Esophagus muscularis mucosa (tissue), 4 donors: ENCODE measurements around the gene VGLL4. TPM values are rescaled to one million over a fixed set of nuclear protein-coding genes. Genes with fewer than 3 reads are reported as not detected.

Experiments
- DNase-seq: peaks from one replicate; pipeline ENCODE4 v3.0.0-alpha.2; 2017; ENCODE audit errors: extremely low spot score
- H3K27ac ChIP-seq, 4 donors: fragments of 200-600 bp; sonication (generic); replicated peaks in 1 of 4; 1 replicate in 3 of 4; 2 replicates in 1 of 4; pipeline ENCODE4 v1.5.1; 2016 to 2019; ENCODE audit warnings: mild to moderate bottlenecking in 1 of 4
- H3K27me3 ChIP-seq, 4 donors: fragments of 200-600 bp; sonication (generic); one replicate each; pipeline versions ENCODE4 v1.5.1 to v1.6.0; 2016 to 2019
- H3K36me3 ChIP-seq, 4 donors: fragments of 200-600 bp; sonication (generic); one replicate each; pipeline ENCODE4 v1.5.1; 2016 to 2019
- H3K4me1 ChIP-seq, 4 donors: fragments of 200-600 bp; sonication (generic); one replicate each; pipeline ENCODE4 v1.5.1; 2016 to 2019
- H3K4me3 ChIP-seq, 4 donors: fragments of 200-600 bp; sonication (generic); 1 replicate in 2 of 4; 2 replicates in 2 of 4; pipeline ENCODE4 v1.5.1; 2016 to 2019; ENCODE audit warnings: mild to moderate bottlenecking in 4 of 4, moderate library complexity in 1 of 4
- H3K9me3 ChIP-seq, 4 donors: fragments of 200-600 bp; sonication (generic); 1 replicate in 3 of 4; 2 replicates in 1 of 4; pipeline ENCODE4 v1.5.1; 2016 to 2019
- CTCF ChIP-seq, 3 experiments: fragments of 200-600 bp in 2 of 3; fragments of 450-650 bp in 1 of 3; sonication (generic) in 2 of 3; IDR thresholded peaks; one replicate each; pipeline ENCODE4 v1.5.1; 2017 to 2019; ENCODE audit warnings: antibody characterized with exemption in 3 of 3, mild to moderate bottlenecking in 2 of 3, moderate library complexity in 1 of 3
- EP300 ChIP-seq: sonication (generic); formaldehyde crosslinking; IDR thresholded peaks from one replicate; pipeline ENCODE4 v1.6.1; 2017; ENCODE audit warnings: antibody characterized with exemption
- POLR2A ChIP-seq: fragments of 450-650 bp; IDR thresholded peaks from one replicate; pipeline ENCODE4 v1.6.1; 2017; ENCODE audit warnings: antibody characterized with exemption, moderate library complexity, mild to moderate bottlenecking, low read depth
- POLR2AphosphoS5 ChIP-seq, 2 donors: sonication (generic); formaldehyde crosslinking; IDR thresholded peaks; one replicate each; pipeline ENCODE4 v1.6.1; 2017; ENCODE audit warnings: antibody characterized with exemption in 2 of 2
- WGBS: methylation state at CpG from one replicate; pipeline ENCODE4 v1.1.5; 2018; 5-methylcytosine and 5-hydroxymethylcytosine counted together
- intact Hi-C: fragments of 100-400 bp; cut with DNase I; formaldehyde crosslinking; loops from one replicate; pipeline ENCODE4 v1.15.1; 2023
- total RNA-seq, 4 donors: library from RNA; depleted of rRNA; stranded (reverse); fragments of >200 nt; gene quantifications; one replicate each; pipeline versions ENCODE4 v1.1.0 to v1.2.1, GENCODE V29; 2016

VGLL4 gene
- total RNA-seq, 4 donors from 2014 or later, result 51.5 to 222 (median 80.7) TPM

GRCh38 chr3:11641316-11641682 is 2.4 kb downstream of the VGLL4 start:
- Histone ChIP-seq H3K4me1 (peaks cover 41 to 66% (median 59%) of the 10 kb centered on the region in 4 donors), H3K27me3 (no peaks in the 10 kb centered on the region), H3K4me3 (peak overlapping the region; percentile 57 to 72 (median 69)), H3K27ac (peak overlapping the region; percentile 89 to 93 (median 92)), H3K9me3 (no peaks in the 10 kb centered on the region), H3K36me3 (no peaks in the 10 kb centered on the region)
- DNase-seq, result no peak
- TF ChIP-seq POLR2A, result no peak
- intact Hi-C loops, result loop anchor here (5.0 to 10.0 kb wide), 2 partner anchors 54 to 166 kb away; no protein-coding TSS in a partner anchor
- 6% methylated on average over 2 of the region's 2 CpGs for WGBS

DNA sequence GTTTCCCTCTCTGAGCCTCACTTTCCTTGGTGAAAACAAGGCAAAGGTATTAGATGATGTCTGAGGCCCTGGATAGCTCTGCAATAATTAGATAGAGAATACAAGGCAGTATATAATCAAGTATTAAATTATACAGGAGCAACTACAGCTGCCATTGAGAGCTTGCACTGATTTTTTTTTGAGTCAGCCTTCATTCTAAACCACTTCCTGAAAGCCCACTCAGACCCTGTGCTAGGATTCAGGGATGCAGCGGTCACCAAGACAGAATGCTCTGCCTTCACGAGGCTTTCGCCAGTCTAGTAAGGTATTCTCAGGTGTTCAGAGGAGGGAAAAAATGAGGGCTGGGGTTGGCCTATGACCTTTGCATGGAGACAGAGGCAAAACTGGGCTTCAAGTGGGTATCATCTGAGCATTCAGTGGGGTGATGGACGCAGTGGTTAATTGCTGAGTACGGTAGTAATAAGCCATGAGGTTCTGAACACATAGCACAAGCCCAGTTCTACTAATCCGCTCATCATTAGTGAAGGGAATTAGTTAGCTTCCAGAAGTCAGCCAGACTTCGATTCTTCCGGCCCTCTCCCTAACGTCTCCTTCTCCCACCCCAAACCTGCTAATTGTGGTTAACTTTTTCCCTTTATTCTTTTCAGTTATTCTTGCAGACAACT is 3.6 kb downstream of the VGLL4 start:
- Histone ChIP-seq H3K27ac (peak overlapping the region; percentile 89 to 93 (median 92)), H3K27me3 (no peaks in the 10 kb centered on the region), H3K4me3 (peak overlapping the region; percentile 57 to 72 (median 69)), H3K9me3 (no peaks in the 10 kb centered on the region), H3K4me1 (peaks cover 52 to 77% (median 71%) of the 10 kb centered on the region in 4 donors), H3K36me3 (no peaks in the 10 kb centered on the region)
- intact Hi-C loops, result loop anchor here (5.0 to 10.0 kb wide), 2 partner anchors 53 to 165 kb away; no protein-coding TSS in a partner anchor
- WGBS, result 83% methylated on average over 9 of the region's 9 CpGs
- peak; percentile 47 for DNase-seq
- no peak for TF ChIP-seq EP300
- no peak for TF ChIP-seq CTCF (IDR thresholded peaks at IDR 0.05)
- no peak for TF ChIP-seq POLR2A
- TF ChIP-seq POLR2AphosphoS5 (IDR thresholded peaks at IDR 0.05), result no peak

GRCh38 chr3:11638495-11639358 is 5.0 kb downstream of the VGLL4 start:
- H3K4me1 ChIP-seq, result peaks cover 67 to 81% (median 78%) of the 10 kb centered on the region in 4 donors
- H3K27me3 ChIP-seq, result no peaks in the 10 kb centered on the region
- H3K4me3 ChIP-seq, result peak overlapping the region; percentile 30 to 42 (median 38)
- TF ChIP-seq POLR2A (no peak), EP300 (no peak), CTCF (IDR thresholded peaks at IDR 0.05) (no peak), POLR2AphosphoS5 (IDR thresholded peaks at IDR 0.05) (no peak)
- intact Hi-C loops, result no loop called here
- H3K27ac ChIP-seq, result peak overlapping the region; percentile 89 to 93 (median 92)
- H3K9me3 ChIP-seq, result no peaks in the 10 kb centered on the region
- H3K36me3 ChIP-seq, result no peaks in the 10 kb centered on the region
- whole genome bisulfite sequencing, result 58% methylated on average over 16 of the region's 17 CpGs
- DNase-seq, result no peak

- Histone ChIP-seq H3K4me3 (peak overlapping the region; percentile 30 to 42 (median 38)), H3K27ac (peak overlapping the region; percentile 89 to 93 (median 92)), H3K4me1 (peaks cover 74 to 88% (median 85%) of the 10 kb centered on the region in 4 donors), H3K36me3 (no peaks in the 10 kb centered on the region), H3K27me3 (no peaks in the 10 kb centered on the region), H3K9me3 (no peaks in the 10 kb centered on the region)
- DNase-seq, result peak; percentile 57
- 22% methylated on average over 11 of the region's 11 CpGs for WGBS
- intact Hi-C loops, result no loop called here
- TF ChIP-seq POLR2A (no peak), CTCF (IDR thresholded peaks at IDR 0.05) (no peak)
These were observed 5.7 kb downstream of the VGLL4 start for GRCh38 chr3:11637901-11638458.

GRCh38 chr3:11636394-11636770 is 7.3 kb downstream of the VGLL4 start:
- WGBS, result 26% methylated on average over 3 of the region's 3 CpGs
- no peak overlapping the region for H3K4me3 ChIP-seq
- no peak for DNase-seq
- intact Hi-C loops, result no loop called here
- H3K36me3 ChIP-seq, result no peaks in the 10 kb centered on the region
- TF ChIP-seq CTCF (IDR thresholded peaks at IDR 0.05), result no peak
- TF ChIP-seq POLR2A, result no peak
- TF ChIP-seq EP300, result no peak
- TF ChIP-seq POLR2AphosphoS5 (IDR thresholded peaks at IDR 0.05), result no peak
- peaks cover 90 to 100% (median 100%) of the 10 kb centered on the region in 4 donors for H3K4me1 ChIP-seq
- H3K27ac ChIP-seq, result peak overlapping the region; percentile 62 to 93 (median 90)
- no peaks in the 10 kb centered on the region for H3K27me3 ChIP-seq
- H3K9me3 ChIP-seq, result no peaks in the 10 kb centered on the region
